HG02943 (cell line): Measurements from ENCODE around the gene TNFAIP8L3.

ENCODE experiments used
- ATAC-seq: cut with Tn5 transposase; IDR thresholded peaks from one replicate; pipeline ENCODE4 v1.9.1; 2021; ENCODE audit warnings: mild to moderate bottlenecking, low read depth, moderate library complexity; ENCODE audit not compliant: unreplicated experiment

Gene TNFAIP8L3

DNA sequence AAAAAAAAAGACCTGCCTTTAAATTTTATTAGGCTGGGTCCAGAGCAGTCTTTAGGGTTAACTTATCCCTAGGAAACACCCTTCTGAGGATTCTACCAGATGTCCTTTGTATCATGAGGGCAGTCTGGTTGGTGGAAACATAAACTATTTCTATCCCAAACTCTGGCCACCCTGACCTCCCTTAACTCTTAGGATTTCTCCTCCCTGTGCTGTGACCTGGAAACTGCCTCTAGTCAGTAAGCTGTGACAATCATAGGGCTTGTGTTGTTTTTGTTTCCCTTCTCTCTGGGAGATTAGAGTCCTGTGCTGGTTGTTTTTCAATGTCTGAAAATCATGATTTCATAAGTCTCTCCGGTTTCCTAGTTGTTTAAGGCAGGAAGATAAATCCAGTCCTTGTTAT lies 78.1 kb downstream of the TNFAIP8L3 start:
- no peak for ATAC-seq

DNA sequence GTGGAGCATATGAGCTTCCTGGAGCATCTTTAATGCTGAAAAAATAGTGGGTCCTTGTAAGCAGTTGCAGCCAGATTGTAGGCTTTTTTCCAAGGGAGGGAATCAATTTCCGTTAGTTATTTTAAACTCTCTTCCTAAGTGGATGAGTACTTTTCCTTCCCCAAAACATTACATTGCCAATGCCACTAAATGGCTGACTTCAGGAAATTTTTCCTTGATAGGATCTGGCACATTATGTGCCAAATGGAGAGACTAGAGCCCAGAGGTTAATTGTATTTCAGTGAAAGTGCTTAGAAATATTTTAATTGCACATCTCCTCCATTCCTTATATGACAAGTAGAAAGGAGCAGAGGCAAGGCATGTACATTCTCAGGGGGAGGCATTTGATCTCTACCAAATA lies 83.5 kb downstream of the TNFAIP8L3 start:
- ATAC-seq = no peak

DNA sequence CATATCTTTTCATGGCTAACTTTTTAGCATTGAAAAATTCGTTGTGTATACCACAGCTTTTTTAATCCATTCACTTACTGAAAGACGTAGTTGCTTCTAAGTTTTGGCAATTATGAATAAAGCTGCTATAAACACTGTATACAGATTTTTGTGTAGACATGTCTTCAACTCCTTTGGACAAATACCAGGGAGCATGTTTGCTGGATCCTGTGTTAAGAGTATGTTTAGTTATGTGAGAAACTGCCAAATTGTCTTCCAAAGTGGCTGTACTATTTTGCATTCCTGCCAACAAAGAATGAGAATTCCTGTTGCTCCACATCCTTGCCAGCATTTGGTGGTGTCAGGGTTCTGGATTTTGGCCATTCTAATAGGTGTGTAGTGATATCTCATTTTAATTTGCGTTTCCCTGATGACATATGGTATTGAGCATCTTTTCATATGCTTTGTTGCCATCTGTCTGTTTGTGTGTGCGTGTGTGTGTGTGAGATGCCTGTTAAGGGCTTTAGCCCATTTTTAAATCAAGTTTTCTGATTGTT lies 87.5 kb downstream of the TNFAIP8L3 start:
- no peak for ATAC-seq
